ENCODE measurements around the gene SEC61A1. TPM values are rescaled to one million over a fixed set of nuclear protein-coding genes. Genes with fewer than 3 reads are reported as not detected.

SEC61A1 gene
- total RNA-seq, 4 donors from 2014 or later = 104 to 218 (median 165) TPM

DNA sequence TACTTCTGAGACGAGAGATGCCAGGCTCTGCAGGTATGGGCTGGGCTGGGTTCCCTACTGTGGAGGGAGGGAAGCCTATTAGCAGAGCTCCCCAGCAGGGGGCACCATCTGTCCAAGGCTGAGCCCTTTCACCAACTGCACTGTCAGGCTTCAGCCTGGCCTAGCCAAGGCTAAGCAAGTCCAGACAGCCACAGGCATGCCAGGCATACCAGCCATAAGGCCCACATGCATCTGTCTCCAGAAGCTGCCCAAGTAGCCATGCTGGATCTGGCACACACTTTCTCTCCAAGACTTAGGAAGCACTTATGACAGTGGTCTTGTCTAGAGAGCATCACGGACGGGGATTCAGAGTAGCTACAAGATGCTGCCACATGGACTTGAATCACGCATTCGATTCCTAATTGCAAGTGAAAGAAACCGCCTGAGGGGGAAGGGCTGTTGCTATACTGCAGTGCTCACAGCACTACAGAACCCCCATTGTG lies 43.0 kb downstream of the SEC61A1 start:
- WGBS, 2 donors = 77 to 79% methylated on average over 6 of the region's 6 CpGs
- TF ChIP-seq, protein P1, sequence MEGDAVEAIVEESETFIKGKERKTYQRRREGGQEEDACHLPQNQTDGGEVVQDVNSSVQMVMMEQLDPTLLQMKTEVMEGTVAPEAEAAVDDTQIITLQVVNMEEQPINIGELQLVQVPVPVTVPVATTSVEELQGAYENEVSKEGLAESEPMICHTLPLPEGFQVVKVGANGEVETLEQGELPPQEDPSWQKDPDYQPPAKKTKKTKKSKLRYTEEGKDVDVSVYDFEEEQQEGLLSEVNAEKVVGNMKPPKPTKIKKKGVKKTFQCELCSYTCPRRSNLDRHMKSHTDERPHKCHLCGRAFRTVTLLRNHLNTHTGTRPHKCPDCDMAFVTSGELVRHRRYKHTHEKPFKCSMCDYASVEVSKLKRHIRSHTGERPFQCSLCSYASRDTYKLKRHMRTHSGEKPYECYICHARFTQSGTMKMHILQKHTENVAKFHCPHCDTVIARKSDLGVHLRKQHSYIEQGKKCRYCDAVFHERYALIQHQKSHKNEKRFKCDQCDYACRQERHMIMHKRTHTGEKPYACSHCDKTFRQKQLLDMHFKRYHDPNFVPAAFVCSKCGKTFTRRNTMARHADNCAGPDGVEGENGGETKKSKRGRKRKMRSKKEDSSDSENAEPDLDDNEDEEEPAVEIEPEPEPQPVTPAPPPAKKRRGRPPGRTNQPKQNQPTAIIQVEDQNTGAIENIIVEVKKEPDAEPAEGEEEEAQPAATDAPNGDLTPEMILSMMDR (IDR thresholded peaks at IDR 0.05) = peak; percentile 28 to 79 (median 59)
- no peak for TF ChIP-seq POLR2A (IDR thresholded peaks at IDR 0.05)
- Histone ChIP-seq H3K4me3 (replicated peaks in 1 of 3) (no peak overlapping the region), H3K27ac (no peak overlapping the region), H3K9me3 (no peaks in the 10 kb centered on the region), H3K36me3 (peaks cover 6 to 31% of the 10 kb centered on the region in 2 donors), H3K4me1 (no peaks in the 10 kb centered on the region), H3K27me3 (no peaks in the 10 kb centered on the region)
- intact Hi-C loops (cut with DNase I) = no loop called here
- DNase-seq = peak; percentile 70 to 77

DNA sequence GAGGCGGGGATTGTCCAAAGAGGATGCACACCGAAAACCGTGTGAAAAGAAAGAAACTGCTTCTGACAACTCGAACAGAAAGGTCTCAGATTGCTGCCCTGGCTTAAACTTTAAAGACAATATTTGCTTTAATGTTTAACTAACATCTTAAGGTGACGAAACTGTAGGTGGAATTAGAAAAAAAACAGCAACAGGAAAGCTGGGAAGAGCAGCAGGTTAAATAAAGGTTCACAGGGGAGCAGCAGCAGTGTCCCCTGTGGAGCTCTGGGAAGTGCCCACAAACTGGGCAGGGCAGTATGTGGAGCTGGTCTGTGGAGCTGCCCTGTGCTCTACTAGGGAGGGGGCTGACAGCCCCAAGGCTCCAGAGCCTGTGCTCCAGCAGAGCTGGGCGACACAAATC lies 46.0 kb downstream of the SEC61A1 start:
- 88 to 92% methylated on average over 6 of the region's 6 CpGs for WGBS, 2 donors
- no peaks in the 10 kb centered on the region for H3K9me3 ChIP-seq
- H3K4me3 ChIP-seq (replicated peaks in 1 of 3) = no peak overlapping the region
- TF ChIP-seq, protein P1 (IDR thresholded peaks at IDR 0.05) = no peak
- TF ChIP-seq POLR2A (IDR thresholded peaks at IDR 0.05) = no peak
- no peak for DNase-seq
- no peaks in the 10 kb centered on the region for H3K27me3 ChIP-seq
- intact Hi-C loops (cut with DNase I) = no loop called here
- no peaks in the 10 kb centered on the region for H3K4me1 ChIP-seq
- H3K36me3 ChIP-seq = peaks cover 6 to 39% of the 10 kb centered on the region in 2 donors
- H3K27ac ChIP-seq = no peak overlapping the region

DNA sequence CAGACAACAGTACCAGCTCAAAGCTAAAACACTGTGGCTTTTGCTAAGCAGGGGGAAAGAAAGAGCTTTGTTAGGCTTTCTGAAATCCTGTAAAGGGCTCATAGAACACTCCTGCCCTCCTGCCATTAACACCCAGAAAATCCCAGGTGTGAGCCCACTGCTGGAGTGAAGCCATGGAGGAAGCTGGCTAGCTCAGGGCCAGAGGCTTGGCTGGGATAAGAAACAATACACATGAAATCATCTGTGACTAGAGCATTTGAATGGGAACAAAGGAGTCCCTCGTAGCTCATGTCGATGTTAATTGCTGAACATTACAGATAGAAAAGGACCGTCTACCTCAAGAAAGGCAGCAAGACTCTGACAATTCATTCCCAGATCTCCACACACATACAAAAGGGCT lies 47.9 kb downstream of the SEC61A1 start:
- peaks cover 6 to 42% of the 10 kb centered on the region in 2 donors for H3K36me3 ChIP-seq
- H3K9me3 ChIP-seq = no peaks in the 10 kb centered on the region
- intact Hi-C loops (cut with DNase I) = no loop called here
- no peaks in the 10 kb centered on the region for H3K27me3 ChIP-seq
- DNase-seq = no peak
- no peaks in the 10 kb centered on the region for H3K4me1 ChIP-seq
- H3K4me3 ChIP-seq (replicated peaks in 1 of 3) = no peak overlapping the region
- TF ChIP-seq POLR2A (IDR thresholded peaks at IDR 0.05) = no peak
- TF ChIP-seq, protein P1 (IDR thresholded peaks at IDR 0.05) = no peak
- no peak overlapping the region for H3K27ac ChIP-seq
- WGBS, 2 donors = 86 to 92% methylated on average over 3 of the region's 3 CpGs

DNA sequence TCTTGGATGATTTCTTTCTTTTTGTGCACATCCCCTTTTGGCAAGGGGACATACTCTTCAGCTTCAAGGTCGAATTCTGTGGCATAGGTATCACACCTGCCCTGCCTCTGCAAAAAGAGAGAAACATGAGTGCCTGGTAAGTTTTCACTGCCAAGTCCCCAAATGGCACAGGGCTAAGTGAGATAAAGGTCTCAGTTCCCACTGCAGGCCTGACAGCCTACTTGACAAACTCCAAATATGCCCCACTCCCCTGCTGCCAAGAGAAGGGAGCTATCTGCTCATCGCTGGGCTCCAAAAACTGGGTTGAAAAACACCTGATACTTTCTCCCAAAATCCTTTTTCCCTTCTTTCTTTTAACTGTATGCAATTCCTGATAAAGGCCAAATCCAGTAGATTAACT lies 48.4 kb downstream of the SEC61A1 start:
- H3K4me3 ChIP-seq (replicated peaks in 1 of 3) = no peak overlapping the region
- H3K36me3 ChIP-seq = peaks cover 6 to 42% of the 10 kb centered on the region in 2 donors
- H3K27me3 ChIP-seq = no peaks in the 10 kb centered on the region
- no peak overlapping the region for H3K27ac ChIP-seq
- 95 to 100% methylated on average over 2 of the region's 2 CpGs for WGBS, 2 donors
- H3K4me1 ChIP-seq = no peaks in the 10 kb centered on the region
- TF ChIP-seq, protein P1 (IDR thresholded peaks at IDR 0.05) = no peak
- TF ChIP-seq POLR2A (IDR thresholded peaks at IDR 0.05) = no peak
- H3K9me3 ChIP-seq = no peaks in the 10 kb centered on the region
- intact Hi-C loops (cut with DNase I) = no loop called here
- DNase-seq = no peak

DNA sequence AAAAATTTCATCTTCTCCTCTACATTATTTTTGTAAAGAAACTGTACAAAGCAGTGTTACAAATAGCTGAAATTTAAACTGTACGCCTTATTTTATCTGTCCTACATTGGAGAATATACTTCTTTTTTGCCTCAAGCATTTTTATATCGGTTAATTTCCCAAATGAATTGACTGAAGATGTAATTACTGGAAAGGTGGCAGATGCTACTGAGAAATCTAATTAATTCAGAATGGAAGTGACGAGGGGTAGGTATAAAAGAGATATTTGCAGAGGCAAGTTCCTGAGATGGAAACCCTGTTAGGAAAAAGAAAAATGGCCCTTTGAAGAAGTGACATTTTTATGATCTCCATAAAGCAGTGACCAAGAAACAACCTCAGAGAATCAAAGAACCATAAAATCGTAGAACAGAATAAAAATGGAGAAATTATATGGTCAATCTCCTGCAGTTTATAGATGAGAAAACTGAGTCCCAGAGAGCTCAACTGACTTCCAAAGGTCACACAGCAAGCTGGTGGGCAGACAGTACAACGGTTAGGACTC lies 51.0 kb downstream of the SEC61A1 start:
- Histone ChIP-seq H3K36me3 (peaks cover 6 to 23% of the 10 kb centered on the region in 2 donors), H3K9me3 (no peaks in the 10 kb centered on the region), H3K27me3 (no peaks in the 10 kb centered on the region), H3K27ac (no peak overlapping the region), H3K4me3 (replicated peaks in 1 of 3) (no peak overlapping the region), H3K4me1 (no peaks in the 10 kb centered on the region)
- TF ChIP-seq POLR2A (IDR thresholded peaks at IDR 0.05) = no peak
- TF ChIP-seq, protein P1 (IDR thresholded peaks at IDR 0.05) = no peak
- intact Hi-C loops (cut with DNase I) = no loop called here
- 88 to 96% methylated on average over 5 of the region's 5 CpGs for WGBS, 2 donors
- no peak for DNase-seq
